Stimulated activated CD8-positive, alpha-beta memory T cell treated with anti-CD3 and anti-CD28 coated beads, Interleukin-15, amount 100 ng/mL, for 24 hours (primary cell): Measurements from ENCODE around the gene TNRC18.
A peak's percentile ranks its signal among the peaks of the same experiment; 100 is the strongest.
"Not testable (repeated sequence)": the region's sequence is repeated elsewhere in the genome, so short reads cannot be mapped to it uniquely, and the experiment has no call there.

ENCODE experiments used
- DNase-seq: peaks from one replicate; pipeline ENCODE4 v3.0.0-alpha.2; 2020; ENCODE audit warnings: low read depth

The TNRC18 gene

GRCh38 chr7:5315761-5316160 lies 107.9 kb downstream of the TNRC18 start:
- DNase-seq, result no peak

- no peak for DNase-seq
Observed at GRCh38 chr7:5314864-5315263, 108.8 kb downstream of the TNRC18 start.

- DNase-seq, result not testable (repeated sequence)
Observed at GRCh38 chr7:5313076-5313885, 110.4 kb downstream of the TNRC18 start.

- DNase-seq, result not testable (repeated sequence)
Observed at GRCh38 chr7:5312276-5313070, 111.2 kb downstream of the TNRC18 start.

- no peak for DNase-seq
Observed at GRCh38 chr7:5310822-5311405, 112.7 kb downstream of the TNRC18 start.

GRCh38 chr7:5309146-5309545 lies 114.5 kb downstream of the TNRC18 start:
- no peak for DNase-seq

- DNase-seq, result not testable (repeated sequence)
Observed at GRCh38 chr7:5307221-5308142, 116.2 kb downstream of the TNRC18 start.

- DNase-seq, result not testable (repeated sequence)
Observed at GRCh38 chr7:5305050-5305449, 118.6 kb downstream of the TNRC18 start.

GRCh38 chr7:5303591-5304505 lies 119.8 kb downstream of the TNRC18 start:
- no peak for DNase-seq

GRCh38 chr7:5303061-5303460 lies 120.6 kb downstream of the TNRC18 start:
- DNase-seq, result no peak

- no peak for DNase-seq
Observed at GRCh38 chr7:5302577-5302976, 121.1 kb downstream of the TNRC18 start.

GRCh38 chr7:5300366-5300765 lies 123.3 kb downstream of the TNRC18 start:
- DNase-seq, result no peak

GRCh38 chr7:5296611-5297226 lies 126.9 kb downstream of the TNRC18 start:
- DNase-seq, result peak; percentile 41

- DNase-seq, result no peak
Observed at GRCh38 chr7:5296015-5296610, 127.5 kb downstream of the TNRC18 start.

- DNase-seq, result no peak
Observed at GRCh38 chr7:5295039-5296014, 128.3 kb downstream of the TNRC18 start.

GRCh38 chr7:5294169-5294987 lies 129.3 kb downstream of the TNRC18 start:
- DNase-seq, result no peak

- not testable (repeated sequence) for DNase-seq
Observed at GRCh38 chr7:5291711-5292335, 131.8 kb downstream of the TNRC18 start.
